ENCODE data around the gene SLC5A8.

SLC5A8 gene

GRCh38 chr12:101209319-101210302, at the start of gene SLC5A8:
SLC5A8 (minus strand) TSS chr12:101210238; CDS start chr12:101209848, 390 bp downstream.
- no peak for DNase-seq

GRCh38 chr12:101257357-101257756, 47.3 kb upstream of the SLC5A8 start:
- no peak for DNase-seq

- no peak for DNase-seq
Measured at GRCh38 chr12:101256266-101256665, 46.2 kb upstream of the SLC5A8 start.

- no peak for DNase-seq
Measured at GRCh38 chr12:101243616-101244015, 33.6 kb upstream of the SLC5A8 start.

GRCh38 chr12:101243074-101243473, 33.0 kb upstream of the SLC5A8 start:
- DNase-seq, result no peak

GRCh38 chr12:101238800-101239329, 28.8 kb upstream of the SLC5A8 start:
- DNase-seq, result no peak

- no peak for DNase-seq
Measured at GRCh38 chr12:101238306-101238705, 28.3 kb upstream of the SLC5A8 start.

GRCh38 chr12:101235686-101236085, 25.6 kb upstream of the SLC5A8 start:
- no peak for DNase-seq

GRCh38 chr12:101231636-101232035, 21.6 kb upstream of the SLC5A8 start:
- no peak for DNase-seq

- DNase-seq, result no peak
Measured at GRCh38 chr12:101230547-101230946, 20.5 kb upstream of the SLC5A8 start.

- no peak for DNase-seq
Measured at GRCh38 chr12:101229841-101230241, 19.8 kb upstream of the SLC5A8 start.

- no peak for DNase-seq
Measured at GRCh38 chr12:101221301-101221700, 11.3 kb upstream of the SLC5A8 start.

GRCh38 chr12:101216810-101217209, 6.8 kb upstream of the SLC5A8 start:
- DNase-seq, result no peak

GRCh38 chr12:101207086-101207780, 2.8 kb downstream of the SLC5A8 start:
- DNase-seq, result no peak

- no peak for DNase-seq
Measured at GRCh38 chr12:101204602-101205304, 5.3 kb downstream of the SLC5A8 start.

GRCh38 chr12:101200824-101201223, 9.2 kb downstream of the SLC5A8 start:
- DNase-seq, result no peak

GRCh38 chr12:101200145-101200544, 9.9 kb downstream of the SLC5A8 start:
- no peak for DNase-seq

GRCh38 chr12:101186291-101186690, 23.7 kb downstream of the SLC5A8 start:
- DNase-seq, result no peak

- no peak for DNase-seq
Measured at GRCh38 chr12:101181776-101182175, 28.3 kb downstream of the SLC5A8 start.

GRCh38 chr12:101174541-101174940, 35.5 kb downstream of the SLC5A8 start:
- no peak for DNase-seq

- no peak for DNase-seq
Measured at GRCh38 chr12:101173197-101173749, 36.8 kb downstream of the SLC5A8 start.

- no peak for DNase-seq
Measured at GRCh38 chr12:101172316-101172715, 37.7 kb downstream of the SLC5A8 start.

- DNase-seq, result no peak
Measured at GRCh38 chr12:101168001-101168400, 42.0 kb downstream of the SLC5A8 start.

All from NCI-H748 treated with DMSO at 0.1 percent for 48 hours (cell line).